RWPE1 (cell line): Measurements from ENCODE around the gene LYZ.

Experiments used
- CTCF ChIA-PET: fragments of 350-600 bp; sonication (Branson Sonifier 250); formaldehyde crosslinking; extraction: SDS; loops from one replicate; lab custom pipeline; 2021; lab: Yijun Ruan, JAX
- POLR2A ChIA-PET: fragments of 400-600 bp; formaldehyde crosslinking; extraction: SDS; loops from one replicate; lab custom pipeline; 2020; ENCODE audit warnings: antibody characterized with exemption; ENCODE audit not compliant: low non-redundant PET; lab: Yijun Ruan, JAX
- DNase-seq: peaks from one replicate; pipeline ENCODE4 v3.0.0; 2012; ENCODE audit warnings: low spot score
- H3K27ac ChIP-seq: fragments of 450-650 bp; 2 replicates; pipeline ENCODE4 v1.5.1; 2017
- TF ChIP-seq, protein P1 (sequence below): fragments of 450-650 bp; conservative IDR thresholded peaks from 2 replicates; pipeline ENCODE4 v1.5.1; 2017; ENCODE audit warnings: low read depth, mild to moderate bottlenecking

Gene LYZ

DNA sequence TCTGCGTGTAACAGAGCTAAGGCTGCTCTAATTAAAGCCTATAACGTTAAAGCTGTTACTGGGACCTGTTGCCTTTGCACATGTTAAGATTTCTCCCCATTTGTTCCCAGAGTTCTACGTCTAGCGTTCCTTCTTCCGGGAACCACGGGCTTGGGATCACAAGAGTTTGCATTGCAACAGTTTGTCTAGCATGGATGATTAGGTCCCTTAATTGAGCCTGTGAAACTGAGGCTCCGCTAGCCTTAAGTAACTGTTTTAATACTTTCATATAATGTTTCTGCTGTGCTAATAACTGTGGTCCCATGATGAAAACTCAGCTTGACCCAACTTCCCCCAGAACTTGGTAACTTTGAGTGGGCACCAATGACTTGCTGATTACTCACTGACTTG is 16.7 kb upstream of the LYZ start:
- no peak for DNase-seq
- POLR2A ChIA-PET = no interaction called here
- CTCF ChIA-PET = no interaction called here
- H3K27ac ChIP-seq = no peak overlapping the region
- TF ChIP-seq, protein P1, sequence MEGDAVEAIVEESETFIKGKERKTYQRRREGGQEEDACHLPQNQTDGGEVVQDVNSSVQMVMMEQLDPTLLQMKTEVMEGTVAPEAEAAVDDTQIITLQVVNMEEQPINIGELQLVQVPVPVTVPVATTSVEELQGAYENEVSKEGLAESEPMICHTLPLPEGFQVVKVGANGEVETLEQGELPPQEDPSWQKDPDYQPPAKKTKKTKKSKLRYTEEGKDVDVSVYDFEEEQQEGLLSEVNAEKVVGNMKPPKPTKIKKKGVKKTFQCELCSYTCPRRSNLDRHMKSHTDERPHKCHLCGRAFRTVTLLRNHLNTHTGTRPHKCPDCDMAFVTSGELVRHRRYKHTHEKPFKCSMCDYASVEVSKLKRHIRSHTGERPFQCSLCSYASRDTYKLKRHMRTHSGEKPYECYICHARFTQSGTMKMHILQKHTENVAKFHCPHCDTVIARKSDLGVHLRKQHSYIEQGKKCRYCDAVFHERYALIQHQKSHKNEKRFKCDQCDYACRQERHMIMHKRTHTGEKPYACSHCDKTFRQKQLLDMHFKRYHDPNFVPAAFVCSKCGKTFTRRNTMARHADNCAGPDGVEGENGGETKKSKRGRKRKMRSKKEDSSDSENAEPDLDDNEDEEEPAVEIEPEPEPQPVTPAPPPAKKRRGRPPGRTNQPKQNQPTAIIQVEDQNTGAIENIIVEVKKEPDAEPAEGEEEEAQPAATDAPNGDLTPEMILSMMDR = no peak

DNA sequence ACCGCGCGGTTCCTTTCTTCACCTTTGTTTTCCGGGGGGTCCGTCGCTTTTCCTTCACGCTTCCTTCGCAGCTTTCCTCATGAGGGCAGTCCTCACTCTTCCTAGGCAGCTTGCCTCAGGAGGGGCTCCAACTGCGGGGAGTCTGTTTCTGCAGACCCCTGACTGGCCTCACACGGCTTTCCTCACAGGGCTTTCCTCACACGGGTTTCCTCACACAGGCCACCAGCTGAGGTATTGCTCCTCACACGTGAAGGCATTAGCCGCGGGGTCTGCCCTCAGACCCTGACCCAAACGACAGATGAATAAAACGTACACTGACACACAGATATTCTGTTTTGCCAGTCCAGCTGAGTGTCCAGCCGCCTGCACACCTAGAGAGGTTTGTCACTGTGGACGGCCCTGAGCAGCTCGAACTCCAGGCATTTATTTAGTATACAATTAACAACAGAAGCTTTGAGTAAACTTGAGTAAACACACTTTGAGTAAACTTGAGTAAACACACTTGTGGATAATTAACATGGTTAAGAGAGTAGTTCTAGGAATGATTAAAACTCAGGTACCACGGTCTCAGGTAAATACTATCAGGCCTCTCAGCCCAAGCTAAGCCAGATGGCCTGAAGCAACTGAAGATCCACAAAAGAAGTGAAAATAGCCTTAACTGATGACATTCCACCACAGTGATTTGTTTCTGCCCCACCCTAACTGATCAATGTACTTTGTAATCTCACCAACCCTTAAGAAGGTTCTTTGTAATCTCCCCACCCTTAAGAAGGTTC is 16.1 kb upstream of the LYZ start:
- ChIA-PET CTCF (no interaction called here), POLR2A (no interaction called here)
- TF ChIP-seq, protein P1 = no peak
- DNase-seq = no peak
- H3K27ac ChIP-seq = no peak overlapping the region

DNA sequence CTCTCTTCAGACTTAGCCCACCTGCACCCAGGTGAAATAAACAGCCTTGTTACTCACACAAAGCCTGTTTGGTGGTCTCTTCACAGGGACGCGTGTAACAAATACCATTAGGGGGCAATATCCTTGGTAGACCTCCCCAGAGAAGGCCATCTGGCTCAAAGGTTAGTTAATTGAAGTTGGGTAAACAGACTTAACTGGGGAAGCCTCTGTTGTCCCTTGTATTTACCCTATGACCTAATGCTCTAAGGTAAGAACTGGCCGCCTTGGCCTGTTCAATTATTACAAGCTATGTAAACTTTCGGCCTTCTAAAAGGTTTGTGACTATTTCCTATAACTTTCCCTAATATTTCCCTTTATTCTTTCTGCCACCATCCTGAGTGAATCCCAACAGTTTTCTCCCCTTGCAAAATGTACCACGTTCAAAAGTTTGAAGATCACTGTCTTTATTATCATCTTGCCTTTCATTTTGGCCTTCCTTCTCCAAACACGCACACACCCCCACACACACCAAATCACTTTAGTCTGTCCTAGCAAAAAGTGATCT is 15.3 kb upstream of the LYZ start:
- no peak for DNase-seq
- ChIA-PET CTCF (interaction anchor here (0.7 kb wide), 1 partner anchor 12 kb away, joined by 3 read pairs; no protein-coding TSS in a partner anchor), POLR2A (no interaction called here)
- TF ChIP-seq, protein P1 = no peak
- no peak overlapping the region for H3K27ac ChIP-seq

DNA sequence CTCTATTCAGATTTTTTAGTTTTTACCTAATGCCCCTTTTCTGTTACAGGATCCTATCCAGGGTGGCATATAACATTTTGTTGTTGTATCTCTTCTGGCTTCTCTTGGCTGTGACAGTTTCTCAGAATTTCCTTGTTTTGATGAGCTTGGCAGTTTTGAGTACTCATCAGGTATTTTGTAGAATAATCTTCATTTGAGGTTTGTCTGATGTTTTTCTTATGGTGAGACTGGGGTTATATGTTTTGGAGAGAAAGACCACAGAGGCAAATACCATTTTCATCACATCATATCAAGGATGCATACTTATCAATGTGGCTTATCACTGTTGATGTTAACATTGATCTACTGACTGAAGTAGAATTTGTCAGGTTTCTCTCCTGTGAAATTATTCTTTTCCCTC is 14.0 kb upstream of the LYZ start:
- CTCF ChIA-PET = interaction anchor here (0.6 kb wide), 1 partner anchor 121 kb away, joined by 4 read pairs; no protein-coding TSS in a partner anchor

GRCh38 chr12:69337311-69338090 is 10.7 kb upstream of the LYZ start:
- CTCF ChIA-PET = no interaction called here
- no peak overlapping the region for H3K27ac ChIP-seq
- DNase-seq = no peak
- POLR2A ChIA-PET = no interaction called here
- TF ChIP-seq, protein P1 = no peak

More for the DNA sequence above, 14.0 kb upstream of the LYZ start:
- DNase-seq = no peak
- POLR2A ChIA-PET = no interaction called here
- H3K27ac ChIP-seq = no peak overlapping the region
- TF ChIP-seq, protein P1 = no peak

DNA sequence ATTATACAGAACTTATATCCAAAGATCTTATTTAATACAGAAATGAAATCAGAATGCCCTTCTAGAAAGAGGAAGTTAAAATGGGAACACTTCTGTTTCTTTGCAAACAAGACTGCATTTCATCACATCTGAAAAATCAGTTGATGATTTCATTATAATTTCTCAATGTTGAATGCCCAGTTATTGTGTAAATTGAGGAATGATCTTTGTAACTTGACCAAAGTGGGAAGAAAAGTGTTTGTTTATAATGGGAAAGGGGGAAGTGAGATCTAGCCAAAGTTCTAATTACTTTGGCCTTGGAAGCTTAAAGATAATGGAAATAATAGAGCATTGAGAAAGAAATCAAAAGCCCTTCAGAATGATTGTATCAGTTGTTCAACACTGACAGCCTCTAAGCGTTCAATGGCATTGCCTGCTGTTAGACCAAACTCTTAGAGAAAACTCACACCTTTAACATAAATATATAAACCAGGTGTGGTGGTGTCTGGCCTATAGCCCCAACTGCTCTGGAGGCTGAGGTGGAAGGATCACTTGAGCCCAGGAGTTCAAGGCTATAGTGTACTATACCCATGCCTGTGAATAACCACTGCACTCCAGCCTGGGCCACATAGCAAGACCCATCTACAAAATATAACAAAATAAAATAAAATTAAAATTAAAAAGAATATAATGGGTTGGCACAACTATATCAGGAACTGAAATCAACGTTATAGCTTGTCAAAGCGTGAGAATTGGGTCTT is 9.9 kb upstream of the LYZ start:
- TF ChIP-seq, protein P1 = no peak
- POLR2A ChIA-PET = no interaction called here
- CTCF ChIA-PET = no interaction called here
- DNase-seq = no peak
- H3K27ac ChIP-seq = no peak overlapping the region
